Heart right ventricle (tissue), 16 donors: ENCODE data around the gene EWSR1. TPM values are rescaled to one million over a fixed set of nuclear protein-coding genes. Genes with fewer than 3 reads are reported as not detected.
A peak's percentile ranks its signal among the peaks of the same experiment; 100 is the strongest.

Experiments
- ATAC-seq, 8 donors: fragments of 200-7000 bp; cut with Tn5 transposase; one replicate each; pipeline ENCODE4 v1.9.1; 2020; ENCODE audit warnings: mild to moderate bottlenecking in 8 of 8, moderate library complexity in 8 of 8, moderate number of reproducible peaks in 1 of 8
- DNase-seq, 2 donors: peaks; one replicate each; pipeline ENCODE4 v3.0.0-alpha.2; 2020
- H3K27ac ChIP-seq, 10 donors: fragments of 200-600 bp; sonication (generic) in 2 of 10; one replicate each; pipeline versions ENCODE4 v1.5.0 to v1.8.0; 2020 to 2022; ENCODE audit warnings: mild to moderate bottlenecking in 3 of 10
- H3K27me3 ChIP-seq, 7 donors: fragments of 200-600 bp; one replicate each; pipeline ENCODE4 v1.8.0; 2021 to 2022; ENCODE audit warnings: mild to moderate bottlenecking in 2 of 7
- H3K36me3 ChIP-seq, 9 donors: fragments of 200-600 bp; sonication (generic) in 1 of 9; one replicate each; pipeline versions ENCODE4 v1.5.0 to v1.8.0; 2020 to 2022; ENCODE audit warnings: mild to moderate bottlenecking in 2 of 9
- H3K4me1 ChIP-seq, 9 donors: fragments of 200-600 bp; sonication (generic) in 1 of 9; one replicate each; pipeline versions ENCODE4 v1.5.0 to v1.8.0; 2020 to 2022; ENCODE audit warnings: mild to moderate bottlenecking in 4 of 9
- H3K4me3 ChIP-seq, 10 donors: fragments of 200-600 bp; sonication (generic) in 2 of 10; one replicate each; pipeline versions ENCODE4 v1.5.0 to v1.8.0; 2020 to 2022; ENCODE audit warnings: mild to moderate bottlenecking in 7 of 10, moderate library complexity in 2 of 10
- H3K9me3 ChIP-seq, 11 donors: fragments of 200-600 bp in 10 of 11; sonication (generic) in 2 of 11; one replicate each; pipeline versions ENCODE4 v1.5.0 to v1.8.0; 2013 to 2022; ENCODE audit warnings: mild to moderate bottlenecking in 2 of 11, control low read depth in 1 of 11, moderate library complexity in 1 of 11
- WGBS, 2 donors: extraction: QIAGEN DNeasy Blood & Tissue Kit; methylation state at CpG; one replicate each; pipeline ENCODE4 v1.1.7; 2013; ENCODE audit warnings: inconsistent platforms in 1 of 2; 5-methylcytosine and 5-hydroxymethylcytosine counted together
- intact Hi-C, 10 donors: fragments of 100-400 bp; cut with DNase I; formaldehyde crosslinking; loops; one replicate each; pipeline versions ENCODE4 v1.11.1 to v1.14.2; 2022
- polyA plus RNA-seq, 2 donors: library from polyadenylated mRNA; stranded (reverse); fragments of 200-250 nt; gene quantifications; one replicate each; pipeline ENCODE4 v1.2.3, GENCODE V29; 2013
- total RNA-seq, 10 donors: library from RNA; stranded (reverse); fragmentation: NEBNext Ultra II Directional in 3 of 10; extraction: Animal tissue kit (Norgen Biotek cat#: 25700) in 3 of 10; gene quantifications; one replicate each; pipeline versions ENCODE4 v1.2.1 to v1.2.4, GENCODE V29; 2021 to 2023
- TF ChIP-seq, protein P1 (sequence below), 9 donors: fragments of 200-600 bp; sonication (generic) in 2 of 9; IDR thresholded peaks; one replicate each; pipeline versions ENCODE4 v1.5.0 to v1.8.0; 2021 to 2022; ENCODE audit warnings: antibody characterized with exemption in 9 of 9, mild to moderate bottlenecking in 5 of 9, moderate library complexity in 1 of 9
- donor health status: Arrhythmogenic right ventricular cardiomyopathy.
- donor health status: ischemic (EF 13 %, LVEDD 7.1; RV severe dilation, severe dysfunction).
- donor health status: healthy with polysubstance abuse.
- donor health status: DM: no; HTN: yes; CAD: no.
- donor health status: DM: no; HTN: no; CAD: no.
- donor health status: ischemic (EF 25% LVEDD 6.9; RV normal size, moderate dysfunction).
- donor health status: ischemic (EF 25% LVEDD 5.7; RV mildly dilated, moderate dysfunction).
- donor health status: healthy.
- donor health status: DM: yes; HTN: yes; CAD: no.
- donor health status: Ischemic cardiomyopathy.
- donor health status: ischemic (EF 35%, LVEDD 5.7; RV mildly dilated, moderate dysfunction).
- donor health status: nonischemic (EF 11% LVEDD 7.7; RV severe dilation, severe dysfunction).
- donor health status: DM: yes; HTN: yes; CAD: no.
- donor health status: PGD.
- donor health status: ischemic (EF 29% LVEDD 5.4; RV normal size, mild dysfunction).
- donor health status: nonischemic (EF 23%, LVEDD 6.1; RV moderate dilation, normal function).

The EWSR1 gene
- total and polyA plus RNA-seq, 12 donors = 105 to 153 (median 137) TPM

DNA sequence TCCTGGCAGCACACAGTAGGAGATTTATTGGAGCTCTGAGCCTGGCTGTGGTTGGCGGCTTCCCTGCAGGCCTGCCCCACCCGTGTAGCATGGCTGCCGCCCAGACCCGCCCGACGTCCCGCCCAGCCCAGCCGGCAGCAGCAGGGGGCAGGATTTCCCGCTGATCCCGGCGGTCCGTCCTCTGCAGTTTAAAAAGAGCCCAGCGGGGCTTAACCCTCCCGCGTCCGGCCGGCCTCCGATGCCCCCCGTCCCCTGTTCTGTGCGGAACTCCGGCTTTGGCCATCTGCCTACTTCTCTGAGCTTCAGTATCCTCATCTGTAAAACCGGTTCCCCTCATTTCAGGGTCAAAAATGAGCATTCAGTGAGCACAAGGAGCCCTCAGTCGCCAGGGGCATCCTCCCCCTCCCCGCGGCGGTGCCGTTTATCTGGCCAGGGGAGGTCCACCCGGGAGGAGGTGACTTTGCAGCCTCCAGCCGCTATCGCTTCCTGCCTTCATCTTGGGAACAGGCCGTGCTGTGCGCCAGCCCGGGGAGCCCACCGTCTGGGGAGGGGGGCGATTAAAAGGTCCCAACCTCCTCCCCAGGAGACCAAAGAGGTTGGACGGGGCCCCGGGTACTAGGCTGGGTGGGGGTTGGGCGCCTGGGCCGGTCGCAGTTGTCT, 38.2 kb downstream of the EWSR1 start, which contains the start of gene GAS2L1:
Gene GAS2L1, plus strand, starts transcription at position 476 of the 660 bp plus-strand sequence. CDS start 1,456 bp downstream, outside the sequence.
- peak within 1 kb of the TSS; percentile 70 to 98 (median 94) for H3K4me3 ChIP-seq
- H3K27ac ChIP-seq = peak within 1 kb of the TSS; percentile 90 to 98 (median 94)
- intact Hi-C loops = loop anchor here in 6 of 10 donors (1.0 to 5.0 kb wide), 6 partner anchors 36 to 53 kb away; partner anchors contain the start of genes EWSR1 (in 3 of the 6) and RHBDD3 (in 2 of the 6)
- H3K4me1 ChIP-seq = peaks cover 36 to 67% (median 54%) of the 10 kb centered on the region in 9 donors
- peaks cover 0 to 7% (median 0%) of the 10 kb centered on the region in 9 donors for H3K36me3 ChIP-seq
- 0 to 1% methylated on average over 40 of the region's 40 CpGs for WGBS, 2 donors
- DNase-seq (peak; percentile 89 to 90), ATAC-seq (peak; percentile 65 to 82 (median 77))
- TF ChIP-seq, protein P1, sequence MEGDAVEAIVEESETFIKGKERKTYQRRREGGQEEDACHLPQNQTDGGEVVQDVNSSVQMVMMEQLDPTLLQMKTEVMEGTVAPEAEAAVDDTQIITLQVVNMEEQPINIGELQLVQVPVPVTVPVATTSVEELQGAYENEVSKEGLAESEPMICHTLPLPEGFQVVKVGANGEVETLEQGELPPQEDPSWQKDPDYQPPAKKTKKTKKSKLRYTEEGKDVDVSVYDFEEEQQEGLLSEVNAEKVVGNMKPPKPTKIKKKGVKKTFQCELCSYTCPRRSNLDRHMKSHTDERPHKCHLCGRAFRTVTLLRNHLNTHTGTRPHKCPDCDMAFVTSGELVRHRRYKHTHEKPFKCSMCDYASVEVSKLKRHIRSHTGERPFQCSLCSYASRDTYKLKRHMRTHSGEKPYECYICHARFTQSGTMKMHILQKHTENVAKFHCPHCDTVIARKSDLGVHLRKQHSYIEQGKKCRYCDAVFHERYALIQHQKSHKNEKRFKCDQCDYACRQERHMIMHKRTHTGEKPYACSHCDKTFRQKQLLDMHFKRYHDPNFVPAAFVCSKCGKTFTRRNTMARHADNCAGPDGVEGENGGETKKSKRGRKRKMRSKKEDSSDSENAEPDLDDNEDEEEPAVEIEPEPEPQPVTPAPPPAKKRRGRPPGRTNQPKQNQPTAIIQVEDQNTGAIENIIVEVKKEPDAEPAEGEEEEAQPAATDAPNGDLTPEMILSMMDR (IDR thresholded peaks at IDR 0.05) = peak; percentile 59 to 90 (median 78)
- H3K9me3 ChIP-seq = no peaks in the 10 kb centered on the region
- H3K27me3 ChIP-seq = no peaks in the 10 kb centered on the region

DNA sequence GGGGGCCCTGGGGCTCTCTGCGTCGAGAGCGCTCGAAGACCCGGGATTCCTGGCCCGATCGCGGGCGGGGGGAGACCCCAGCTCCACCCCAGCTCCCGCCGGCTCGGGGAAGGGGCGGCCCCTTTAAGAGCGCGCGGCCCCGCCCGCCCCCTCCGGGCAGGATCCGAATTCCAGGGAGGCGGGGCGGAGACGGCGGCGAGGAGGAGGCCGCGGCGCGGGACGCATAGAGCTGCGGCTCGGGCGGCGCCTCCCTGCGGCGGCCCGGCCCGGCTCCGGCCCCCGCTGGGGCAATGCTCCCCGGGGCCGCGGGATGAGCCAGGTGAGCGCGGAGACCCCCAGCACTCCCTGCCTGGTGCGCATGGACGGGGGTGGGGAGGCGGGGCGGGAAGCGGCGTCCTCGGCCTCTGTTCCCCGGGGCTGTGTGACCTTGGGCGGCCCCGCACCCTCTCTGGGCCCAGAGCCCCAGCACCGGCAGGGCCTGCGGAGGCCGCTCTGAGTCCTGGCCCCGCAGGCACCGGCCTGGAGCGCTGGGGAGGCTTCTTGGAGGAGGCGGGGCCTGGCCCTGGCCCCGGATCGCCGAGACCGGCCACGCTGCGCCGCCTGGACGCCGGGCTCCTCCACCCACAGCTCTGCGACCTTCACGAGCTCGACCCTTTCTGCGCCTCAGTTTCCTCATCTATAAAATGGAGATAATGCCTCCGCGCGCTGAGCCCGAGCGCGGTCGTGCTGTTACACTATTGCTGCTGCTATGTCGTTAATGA, 38.9 kb downstream of the EWSR1 start:
- DNase-seq = peak; percentile 87 to 89
- Histone ChIP-seq H3K9me3 (no peaks in the 10 kb centered on the region), H3K36me3 (peaks cover 0 to 8% (median 0%) of the 10 kb centered on the region in 9 donors), H3K4me1 (peaks cover 43 to 71% (median 59%) of the 10 kb centered on the region in 9 donors), H3K4me3 (peak overlapping the region; percentile 70 to 98 (median 94)), H3K27ac (peak overlapping the region; percentile 90 to 98 (median 94)), H3K27me3 (no peaks in the 10 kb centered on the region)
- peak; percentile 66 to 79 (median 70) for ATAC-seq
- intact Hi-C loops = loop anchor here in 6 of 10 donors (1.0 to 5.0 kb wide), 6 partner anchors 35 to 52 kb away; partner anchors contain the start of genes EWSR1 (in 3 of the 6) and RHBDD3 (in 2 of the 6)
- 2 to 3% methylated on average over 76 to 82 of the region's 83 CpGs for WGBS, 2 donors
- TF ChIP-seq, protein P1 (IDR thresholded peaks at IDR 0.05) = peak in 3 of 9 donors; percentile 21 to 44 (median 42)

DNA sequence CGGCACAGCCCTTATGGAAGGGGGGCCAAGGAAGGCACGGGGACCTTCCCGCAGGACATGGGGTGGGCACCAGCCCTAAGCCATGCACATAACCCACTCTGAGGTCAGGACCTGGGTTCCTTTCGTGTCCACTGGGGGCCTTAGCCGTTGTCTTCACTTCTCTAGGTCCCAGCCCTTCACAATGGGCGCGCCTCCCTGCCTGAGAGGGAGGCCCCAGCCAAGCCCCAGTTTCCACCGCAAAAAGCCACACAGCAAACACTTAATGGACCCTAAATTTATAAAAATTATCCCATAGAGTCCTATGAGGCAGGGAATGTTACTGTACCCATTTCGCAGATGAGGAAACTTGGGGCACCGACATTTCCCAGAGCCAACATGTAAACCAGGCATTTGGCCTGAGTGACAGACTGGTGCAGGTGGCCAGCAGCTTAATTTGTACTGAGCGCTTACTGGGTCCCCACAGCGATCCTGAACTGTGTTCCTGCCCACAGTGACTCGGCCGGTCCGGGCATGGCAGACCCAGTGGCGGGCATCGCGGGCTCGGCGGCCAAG, 39.6 kb downstream of the EWSR1 start:
- ATAC-seq (no peak), DNase-seq (no peak)
- TF ChIP-seq, protein P1 (IDR thresholded peaks at IDR 0.05) = no peak
- no peaks in the 10 kb centered on the region for H3K9me3 ChIP-seq
- H3K27me3 ChIP-seq = peaks cover 0 to 3% (median 0%) of the 10 kb centered on the region in 7 donors
- H3K4me3 ChIP-seq = peak overlapping the region; percentile 70 to 98 (median 94)
- intact Hi-C loops = loop anchor here in 6 of 10 donors (2.0 to 5.0 kb wide), 5 partner anchors 35 to 51 kb away; partner anchors contain the start of genes EWSR1 (in 3 of the 6) and RHBDD3 (in 2 of the 6)
- peaks cover 42 to 70% (median 63%) of the 10 kb centered on the region in 9 donors for H3K4me1 ChIP-seq
- H3K27ac ChIP-seq = peak overlapping the region; percentile 90 to 98 (median 94)
- peaks cover 0 to 12% (median 0%) of the 10 kb centered on the region in 9 donors for H3K36me3 ChIP-seq
- 58 to 62% methylated on average over 20 of the region's 20 CpGs for WGBS, 2 donors
